AG04449 (cell line): ENCODE results near the gene FOXL2NB.

ENCODE experiments used
- CTCF ChIA-PET: fragments of 350-600 bp; formaldehyde crosslinking; extraction: SDS; loops from one replicate; lab custom pipeline; 2021; ENCODE audit warnings: antibody characterized with exemption; lab: Yijun Ruan, JAX
- POLR2A ChIA-PET: fragments of 400-600, 350-600 bp; formaldehyde crosslinking; extraction: SDS; loops from one replicate; lab custom pipeline; 2020; ENCODE audit warnings: antibody characterized with exemption, inconsistent platforms; lab: Yijun Ruan, JAX
- DNase-seq: peaks from one replicate; pipeline ENCODE4 v3.0.0-alpha.2; 2010; ENCODE audit warnings: low read depth, low spot score
- H3K4me3 ChIP-seq: 2 replicates; pipeline ENCODE4 v1.5.1; 2011; ENCODE audit warnings: low read depth, mild to moderate bottlenecking, control low read depth, low read length
- TF ChIP-seq, protein P1 (sequence below): IDR thresholded peaks from one replicate; pipeline ENCODE4 v1.5.1; 2011; ENCODE audit warnings: mild to moderate bottlenecking, moderate library complexity, low read length, control low read depth, inconsistent platforms; ENCODE audit not compliant: insufficient read depth; ENCODE audit errors: missing control alignments

Gene FOXL2NB

DNA sequence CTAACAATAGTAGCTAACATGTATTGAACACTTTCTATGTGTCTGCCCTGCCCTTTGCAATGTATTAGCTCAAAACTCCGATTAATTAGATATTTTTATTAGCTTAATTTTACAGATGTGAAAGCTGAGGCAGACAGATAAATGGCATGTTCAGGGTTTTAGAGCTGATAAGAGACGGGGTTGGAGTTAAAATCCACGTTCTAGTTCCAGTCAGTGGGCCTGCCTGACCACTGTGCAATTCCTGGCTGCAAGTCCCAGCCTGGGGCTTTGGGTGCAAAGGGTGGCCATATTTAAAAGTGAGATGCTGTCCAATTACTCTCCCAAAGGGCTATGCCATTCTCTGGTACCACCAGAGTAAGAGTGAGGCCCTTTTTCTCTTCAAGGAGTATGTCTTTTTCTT, 33.3 kb upstream of the FOXL2NB start:
- TF ChIP-seq, protein P1, sequence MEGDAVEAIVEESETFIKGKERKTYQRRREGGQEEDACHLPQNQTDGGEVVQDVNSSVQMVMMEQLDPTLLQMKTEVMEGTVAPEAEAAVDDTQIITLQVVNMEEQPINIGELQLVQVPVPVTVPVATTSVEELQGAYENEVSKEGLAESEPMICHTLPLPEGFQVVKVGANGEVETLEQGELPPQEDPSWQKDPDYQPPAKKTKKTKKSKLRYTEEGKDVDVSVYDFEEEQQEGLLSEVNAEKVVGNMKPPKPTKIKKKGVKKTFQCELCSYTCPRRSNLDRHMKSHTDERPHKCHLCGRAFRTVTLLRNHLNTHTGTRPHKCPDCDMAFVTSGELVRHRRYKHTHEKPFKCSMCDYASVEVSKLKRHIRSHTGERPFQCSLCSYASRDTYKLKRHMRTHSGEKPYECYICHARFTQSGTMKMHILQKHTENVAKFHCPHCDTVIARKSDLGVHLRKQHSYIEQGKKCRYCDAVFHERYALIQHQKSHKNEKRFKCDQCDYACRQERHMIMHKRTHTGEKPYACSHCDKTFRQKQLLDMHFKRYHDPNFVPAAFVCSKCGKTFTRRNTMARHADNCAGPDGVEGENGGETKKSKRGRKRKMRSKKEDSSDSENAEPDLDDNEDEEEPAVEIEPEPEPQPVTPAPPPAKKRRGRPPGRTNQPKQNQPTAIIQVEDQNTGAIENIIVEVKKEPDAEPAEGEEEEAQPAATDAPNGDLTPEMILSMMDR = no peak
- POLR2A ChIA-PET = no interaction called here
- no peak for DNase-seq
- CTCF ChIA-PET = interaction anchor here (0.8 to 20.3 kb wide), 9 partner anchors 10 to 435 kb away, joined by 3 to 731 read pairs (median 89); partner anchors contain the start of gene CEP70
- H3K4me3 ChIP-seq = no peak overlapping the region

DNA sequence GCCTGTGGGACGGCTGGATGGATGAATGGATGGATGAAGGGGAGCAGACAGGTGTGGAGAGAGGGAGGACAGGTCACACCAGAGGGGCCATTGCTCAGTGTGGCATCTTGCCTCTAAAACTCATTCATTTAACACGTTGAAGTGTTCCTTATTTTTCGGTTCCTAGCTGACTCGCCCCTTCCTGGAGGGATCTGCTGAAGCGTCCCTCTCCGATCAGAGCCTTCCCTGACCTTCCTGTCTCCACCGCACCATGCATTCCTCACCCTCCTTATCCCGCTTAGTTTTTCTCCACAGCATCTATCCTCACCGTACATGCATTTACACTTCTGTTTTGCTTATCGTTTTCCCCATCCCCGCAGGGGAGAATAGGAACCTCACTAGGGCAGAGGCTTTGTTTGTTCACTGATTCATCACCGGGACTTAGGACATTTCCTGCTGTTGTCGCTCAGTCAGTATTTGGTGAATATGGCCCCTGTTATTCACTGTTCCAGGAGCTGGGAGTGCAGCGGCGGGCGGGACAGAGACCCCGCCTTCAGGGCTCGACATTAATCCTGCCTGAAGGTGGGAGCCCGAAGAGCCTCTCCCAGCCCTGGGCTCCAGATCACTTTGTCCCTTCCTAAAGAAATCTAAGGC, 32.0 kb upstream of the FOXL2NB start:
- ChIA-PET CTCF (interaction anchor here (0.7 to 20.3 kb wide), 113 partner anchors 9 to 841 kb away, joined by 3 to 731 read pairs (median 7); partner anchors contain the start of genes CEP70, ESYT3, FAIM and FOXL2), POLR2A (interaction anchor here (0.8 to 2.0 kb wide), 6 partner anchors 34 to 321 kb away, joined by 3 to 9 read pairs (median 3); partner anchors contain the start of gene CEP70)
- peak overlapping the region; percentile 89 for H3K4me3 ChIP-seq
- TF ChIP-seq, protein P1 = no peak
- DNase-seq = no peak

DNA sequence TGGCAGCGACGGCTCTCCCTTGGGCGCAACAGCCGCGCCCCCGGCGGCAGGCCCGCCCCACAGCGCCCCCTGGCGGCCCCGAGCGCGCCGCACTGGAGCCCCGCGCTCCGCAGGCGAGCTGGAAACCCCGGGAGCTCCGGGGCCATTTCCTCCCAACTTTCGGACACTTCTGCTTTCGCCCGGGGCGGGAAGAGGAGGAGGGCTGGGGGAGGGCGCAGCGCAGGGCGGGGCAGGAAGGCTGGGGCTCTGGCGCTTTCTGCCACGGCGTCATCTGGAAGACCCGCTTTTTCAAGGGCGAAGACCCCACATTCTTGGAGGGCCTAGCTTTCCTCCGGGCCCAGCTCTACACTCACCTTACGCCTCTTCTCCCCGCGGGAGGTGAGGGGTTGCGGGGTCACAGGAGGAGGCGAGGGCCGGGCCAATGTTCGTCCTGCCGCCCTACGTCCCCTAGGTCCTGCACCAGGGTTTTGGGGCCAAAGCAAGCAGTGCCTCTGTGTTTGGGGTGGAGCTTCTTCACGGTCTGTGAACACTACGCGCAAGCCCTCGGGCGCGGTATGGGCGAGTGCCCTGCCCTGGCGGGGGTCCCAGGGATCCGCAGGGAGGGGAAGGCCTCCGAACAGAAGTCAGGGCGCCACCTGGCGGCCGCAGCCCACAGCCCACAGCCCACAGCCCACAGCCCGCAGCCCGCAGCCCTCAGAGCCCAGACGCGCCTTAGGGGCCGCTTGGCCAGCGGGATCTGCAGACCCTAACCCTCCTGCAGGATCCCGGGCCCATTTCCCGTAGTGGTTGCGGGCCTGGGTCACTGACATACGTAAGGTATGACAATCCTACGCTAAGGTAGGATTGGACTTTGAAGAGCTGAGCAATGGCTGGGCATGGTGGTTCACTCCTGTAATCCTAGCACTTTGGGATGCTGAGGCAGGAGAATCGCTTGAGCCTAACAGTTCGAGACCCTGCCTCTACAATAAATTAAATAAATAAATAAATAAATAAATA, 31.2 kb upstream of the FOXL2NB start:
- TF ChIP-seq, protein P1 = peak; percentile 89
- peak overlapping the region; percentile 89 for H3K4me3 ChIP-seq
- DNase-seq = no peak
- POLR2A ChIA-PET = interaction anchor here (0.8 to 2.0 kb wide), 10 partner anchors 35 to 325 kb away, joined by 3 to 9 read pairs (median 3); partner anchors contain the start of gene CEP70
- CTCF ChIA-PET = interaction anchor here (0.6 to 20.3 kb wide), 140 partner anchors 8 to 842 kb away, joined by 3 to 731 read pairs (median 5); partner anchors contain the start of genes CEP70, ESYT3, FAIM and FOXL2

DNA sequence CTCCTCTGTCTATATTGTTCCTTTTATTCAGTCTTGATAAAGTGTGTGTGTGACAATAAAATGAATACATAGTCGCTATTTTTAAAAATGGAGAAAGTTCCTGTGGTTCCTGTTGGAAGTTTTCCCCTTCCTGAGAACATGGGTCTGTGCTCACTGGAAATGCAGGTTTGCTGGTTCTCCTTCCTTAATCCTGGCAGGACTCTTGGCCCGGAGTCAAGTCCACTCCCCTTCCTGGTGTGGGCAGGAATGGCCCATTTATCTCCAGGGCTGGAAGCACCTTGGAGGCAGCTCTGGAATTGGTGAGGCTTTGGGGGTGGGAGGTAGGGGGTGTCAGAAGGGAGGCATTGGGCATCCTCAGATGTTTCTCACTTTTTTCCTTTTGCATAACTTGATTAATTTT, 30.2 kb upstream of the FOXL2NB start:
- ChIA-PET POLR2A (interaction anchor here (0.6 to 2.0 kb wide), 6 partner anchors 152 to 326 kb away, joined by 3 to 9 read pairs (median 4); partner anchors contain the start of gene CEP70), CTCF (interaction anchor here (0.6 to 20.3 kb wide), 57 partner anchors 7 to 580 kb away, joined by 3 to 731 read pairs (median 9); partner anchors contain the start of genes CEP70, FAIM, FOXL2 and FOXL2NB)
- no peak overlapping the region for H3K4me3 ChIP-seq
- no peak for DNase-seq
- TF ChIP-seq, protein P1 = no peak

DNA sequence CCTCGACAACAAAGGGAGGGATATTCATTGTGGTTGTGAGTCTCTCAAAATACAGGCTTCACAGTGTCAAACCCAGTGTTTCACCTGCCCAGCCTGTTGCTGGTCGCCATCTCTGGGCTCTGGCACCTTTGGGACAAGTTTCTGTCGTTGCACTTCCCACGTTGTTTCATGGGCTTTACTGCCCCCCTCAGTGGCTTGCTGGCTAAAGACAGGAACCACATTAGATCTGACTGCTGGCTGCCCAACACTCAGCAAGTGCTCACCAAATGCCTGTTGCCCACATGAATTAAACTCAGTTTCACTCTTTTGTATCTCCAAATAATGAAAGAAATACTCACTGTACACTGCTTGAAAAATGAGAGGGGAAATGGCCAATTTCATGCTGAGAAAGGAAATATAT, 27.7 kb upstream of the FOXL2NB start:
- ChIA-PET POLR2A (no interaction called here), CTCF (interaction anchor here (0.6 to 20.3 kb wide), 8 partner anchors 13 to 502 kb away, joined by 3 to 731 read pairs (median 48); partner anchors contain the start of gene CEP70)
- TF ChIP-seq, protein P1 = no peak
- no peak for DNase-seq
- no peak overlapping the region for H3K4me3 ChIP-seq
